ENCODE results near the gene NFKB1. TPM values are rescaled to one million over a fixed set of nuclear protein-coding genes. Genes with fewer than 3 reads are reported as not detected.

Gene NFKB1
- total and polyA plus RNA-seq, 10 of the 15 experiments (the other 5 are each of a cell fraction or from before 2014, with no cell fraction given) = 8.7 to 110 (median 57.3) TPM

DNA sequence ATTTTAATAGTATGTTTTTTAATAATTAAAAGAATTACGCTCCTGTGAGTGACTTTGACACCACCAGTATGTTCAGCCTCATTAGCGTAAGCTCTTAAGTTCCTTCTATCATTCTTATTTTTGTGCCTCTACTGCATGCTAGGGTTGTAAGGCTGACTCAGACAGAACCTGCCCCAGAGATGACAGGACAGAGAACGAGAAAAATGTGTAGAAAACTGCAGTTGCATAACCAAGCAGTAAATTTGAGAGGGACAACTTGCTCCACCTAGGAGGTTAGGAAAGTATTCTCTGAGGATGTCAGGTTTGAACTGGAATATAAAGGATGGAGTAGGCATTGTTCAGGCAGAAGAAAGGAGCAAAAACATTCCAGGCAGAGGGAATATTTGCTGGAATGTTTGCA is 98.7 kb downstream of the NFKB1 start (continued):
- TF ChIP-seq ATF2 (IDR thresholded peaks at IDR 0.05; ENCODE audit: low read length) = no peak
- TF ChIP-seq FOXK2 (IDR thresholded peaks at IDR 0.05) = no peak

- in situ Hi-C loops (cut with MboI) = no loop called here
- ChIA-PET CTCF (no interaction called here), SMC1A (ENCODE audit: uncharacterized antibody, unreplicated experiment) (interaction anchor here (1.4 kb wide), 1 partner anchor 20 kb away, joined by 6 read pairs; no protein-coding TSS in a partner anchor), POLR2A (no interaction called here), RAD21 (ENCODE audit: unreplicated experiment) (interaction anchor here (1.3 kb wide), 1 partner anchor 152 kb away, joined by 4 read pairs; no protein-coding TSS in a partner anchor)
- Histone ChIP-seq H3K4me2 (ENCODE audit: control insufficient read depth, insufficient read depth) (no peak overlapping the region), H3K27me3 (replicated peaks in 1 of 2; ENCODE audit: control insufficient read depth in 2 of 2, insufficient read depth in 2 of 2, low read length in 1 of 2) (no peaks in the 10 kb centered on the region), H2AFZ (ENCODE audit: control insufficient read depth, low read depth, low read length) (no peak overlapping the region), H3K27ac (ENCODE audit: control insufficient read depth, insufficient read depth) (no peak overlapping the region), H3K36me3 (ENCODE audit: control insufficient read depth in 2 of 2, insufficient read depth in 2 of 2, low read length in 1 of 2) (peaks cover 9 to 47% of the 10 kb centered on the region in 2 experiments), H3K9me3 (replicated peaks; ENCODE audit: control insufficient read depth, insufficient read depth, low read length) (no peaks in the 10 kb centered on the region), H3K79me2 (ENCODE audit: control insufficient read depth, insufficient read depth, low read length) (no peaks in the 10 kb centered on the region), H3K4me3 (no peak overlapping the region), H4K20me1 (ENCODE audit: control insufficient read depth, insufficient read depth) (no peaks in the 10 kb centered on the region), H3K4me1 (ENCODE audit: control insufficient read depth, insufficient read depth, low read length) (peaks cover 13% of the 10 kb centered on the region; the same call in 1 of the 2 replicates), H3K9ac (ENCODE audit: control insufficient read depth, insufficient read depth, low read length) (no peak overlapping the region)
- ATAC-seq (no peak), DNase-seq (ENCODE audit: low read depth, low spot score) (no peak), FAIRE-seq (no peak)
- BruUV-seq (replicated peaks) = no TSS peak
- intact Hi-C loops (cut with micrococcal nuclease; ENCODE audit: unreplicated experiment) = no loop called here
- no peak for TF ChIP-seq WRNIP1 (IDR thresholded peaks at IDR 0.05; ENCODE audit: borderline replicate concordance, low read depth, low read length)
- no peak for TF ChIP-seq POLR2AphosphoS2 (IDR thresholded peaks at IDR 0.05; ENCODE audit: low read depth, low read length)
- no peak for TF ChIP-seq EP300 (IDR thresholded peaks at IDR 0.05; ENCODE audit: borderline replicate concordance in 1 of 2, control insufficient read depth in 1 of 2, low read depth in 2 of 2, low read length in 2 of 2)
- no peak for TF ChIP-seq ASH2L (IDR thresholded peaks at IDR 0.05; ENCODE audit: borderline replicate concordance, low read depth)
- TF ChIP-seq SREBF2 (IDR thresholded peaks at IDR 0.05; ENCODE audit: low read length) = no peak
- TF ChIP-seq TCF3 (IDR thresholded peaks at IDR 0.05; ENCODE audit: borderline replicate concordance, insufficient read depth, low read depth, low read length) = no peak
- TF ChIP-seq IKZF1 (conservative IDR thresholded peaks at IDR 0.05) = no peak
- TF ChIP-seq, protein P1, sequence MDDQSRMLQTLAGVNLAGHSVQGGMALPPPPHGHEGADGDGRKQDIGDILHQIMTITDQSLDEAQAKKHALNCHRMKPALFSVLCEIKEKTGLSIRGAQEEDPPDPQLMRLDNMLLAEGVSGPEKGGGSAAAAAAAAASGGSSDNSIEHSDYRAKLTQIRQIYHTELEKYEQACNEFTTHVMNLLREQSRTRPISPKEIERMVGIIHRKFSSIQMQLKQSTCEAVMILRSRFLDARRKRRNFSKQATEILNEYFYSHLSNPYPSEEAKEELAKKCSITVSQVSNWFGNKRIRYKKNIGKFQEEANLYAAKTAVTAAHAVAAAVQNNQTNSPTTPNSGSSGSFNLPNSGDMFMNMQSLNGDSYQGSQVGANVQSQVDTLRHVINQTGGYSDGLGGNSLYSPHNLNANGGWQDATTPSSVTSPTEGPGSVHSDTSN (IDR thresholded peaks at IDR 0.05; ENCODE audit: insufficient replicate concordance, low read depth, low read length) = no peak
- TF ChIP-seq CREM (IDR thresholded peaks at IDR 0.05; ENCODE audit: low read depth) = no peak
- TF ChIP-seq TCF12 (IDR thresholded peaks at IDR 0.05; ENCODE audit: low read depth, low read length) = no peak
- no peak for TF ChIP-seq IRF3 (IDR thresholded peaks at IDR 0.05)
- no peak for TF ChIP-seq CBX3 (IDR thresholded peaks at IDR 0.05; ENCODE audit: borderline replicate concordance, low read depth)
- TF ChIP-seq SIN3A (IDR thresholded peaks at IDR 0.05; ENCODE audit: low read depth, low read length) = no peak
Measured at GRCh38 chr4:102600689-102601088, 99.5 kb downstream of the NFKB1 start.
